Stimulated activated CD8-positive, alpha-beta memory T cell treated with anti-CD3 and anti-CD28 coated beads, Interleukin-2, amount 100 ng/mL, for 48 hours (primary cell): ENCODE data around the gene NCLN.
"Not testable (repeated sequence)": the region's sequence is repeated elsewhere in the genome, so short reads cannot be mapped to it uniquely, and the experiment has no call there.

Experiments used
- DNase-seq, 2 donors: peaks; one replicate each; pipeline ENCODE4 v3.0.0-alpha.2; 2020; ENCODE audit warnings: low read depth in 2 of 2

The NCLN gene

GRCh38 chr19:3154957-3155736 is 30.6 kb upstream of the NCLN start:
- DNase-seq: peak; percentile 57 to 78

GRCh38 chr19:3157096-3157845 is 28.5 kb upstream of the NCLN start:
- DNase-seq: no peak

GRCh38 chr19:3159565-3159964 is 26.2 kb upstream of the NCLN start:
- no peak for DNase-seq

- DNase-seq: no peak
Measured at GRCh38 chr19:3160219-3160618, 25.5 kb upstream of the NCLN start.

GRCh38 chr19:3161453-3161852 is 24.3 kb upstream of the NCLN start:
- DNase-seq: no peak

- no peak for DNase-seq
Measured at GRCh38 chr19:3162418-3163229, 23.1 kb upstream of the NCLN start.

GRCh38 chr19:3163230-3163886 is 22.4 kb upstream of the NCLN start:
- DNase-seq: peak; percentile 37 to 55

- no peak for DNase-seq
Measured at GRCh38 chr19:3163943-3164342, 21.8 kb upstream of the NCLN start.

GRCh38 chr19:3167533-3168272 is 18.0 kb upstream of the NCLN start:
- DNase-seq: no peak

GRCh38 chr19:3171894-3172672 is 13.6 kb upstream of the NCLN start:
- no peak for DNase-seq

GRCh38 chr19:3172673-3173000 is 13.1 kb upstream of the NCLN start:
- not testable (repeated sequence) for DNase-seq

GRCh38 chr19:3175781-3176714 is 9.7 kb upstream of the NCLN start:
- DNase-seq: no peak

GRCh38 chr19:3176715-3177501 is 8.8 kb upstream of the NCLN start:
- DNase-seq: peak; percentile 42 to 55

GRCh38 chr19:3178377-3178972 is 7.3 kb upstream of the NCLN start, which contains the start of gene S1PR4:
Gene S1PR4, plus strand, starts transcription at chr19:3178769. Its CDS starts 24 bp downstream, at chr19:3178793.
- DNase-seq: peak; percentile 47 to 52

- peak in 1 of 2 donors; percentile 30 for DNase-seq
Measured at GRCh38 chr19:3178973-3179738, 6.6 kb upstream of the NCLN start.

- DNase-seq: peak in 1 of 2 donors; percentile 32
Measured at GRCh38 chr19:3179739-3180293, 5.9 kb upstream of the NCLN start.
